NCI-H128 (cell line): Measurements from ENCODE around the gene RBM47.

Source experiments
- DNase-seq: peaks from one replicate; lab custom pipeline; 2025; ENCODE audit not compliant: unreplicated experiment; lab: John Stamatoyannopoulos, UW

RBM47 gene

DNA sequence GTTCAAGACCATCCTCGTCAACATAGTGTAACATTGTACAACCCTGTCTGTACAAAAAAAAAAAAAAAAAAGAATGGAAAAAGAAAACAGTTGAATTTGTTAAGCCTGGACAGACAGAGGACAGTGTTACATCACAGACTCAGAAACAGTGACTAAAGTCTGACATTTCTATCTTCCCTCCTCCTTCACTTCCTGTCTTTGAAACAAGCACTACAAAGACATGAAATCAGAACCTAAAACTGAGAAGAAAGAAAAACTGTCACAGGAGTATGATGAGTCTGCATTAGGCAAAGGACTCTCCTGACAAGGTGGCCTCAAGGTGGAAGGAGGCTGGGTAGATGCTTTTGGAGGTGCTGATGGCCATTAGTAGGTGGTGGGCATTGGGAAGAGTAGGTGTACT, 126.7 kb downstream of the RBM47 start:
- no peak for DNase-seq

- DNase-seq: no peak
These were observed 127.4 kb downstream of the RBM47 start for GRCh38 chr4:40502220-40502619.

- DNase-seq: no peak
These were observed 128.9 kb downstream of the RBM47 start for GRCh38 chr4:40500781-40501180.

DNA sequence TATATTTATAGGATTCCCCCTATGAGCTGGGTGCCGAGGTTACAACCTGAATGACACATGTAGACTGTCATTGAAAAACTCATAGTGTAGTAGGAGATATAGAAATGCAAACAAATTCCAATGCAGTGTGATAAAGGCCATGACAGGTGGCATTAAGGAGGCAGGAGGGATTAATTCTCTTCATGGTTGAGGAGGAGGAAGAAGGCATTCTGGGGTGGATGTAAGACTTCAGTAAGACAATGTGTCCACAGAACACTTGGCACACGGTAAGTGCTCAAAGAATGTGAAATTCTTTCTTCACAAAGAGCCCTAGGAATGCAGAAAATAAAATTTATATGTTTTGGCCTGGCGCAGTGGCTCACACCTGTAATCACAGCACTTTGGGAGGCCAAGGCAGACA, 136.5 kb downstream of the RBM47 start:
- no peak for DNase-seq

- no peak for DNase-seq
These were observed 137.0 kb downstream of the RBM47 start for GRCh38 chr4:40492691-40493090.

DNA sequence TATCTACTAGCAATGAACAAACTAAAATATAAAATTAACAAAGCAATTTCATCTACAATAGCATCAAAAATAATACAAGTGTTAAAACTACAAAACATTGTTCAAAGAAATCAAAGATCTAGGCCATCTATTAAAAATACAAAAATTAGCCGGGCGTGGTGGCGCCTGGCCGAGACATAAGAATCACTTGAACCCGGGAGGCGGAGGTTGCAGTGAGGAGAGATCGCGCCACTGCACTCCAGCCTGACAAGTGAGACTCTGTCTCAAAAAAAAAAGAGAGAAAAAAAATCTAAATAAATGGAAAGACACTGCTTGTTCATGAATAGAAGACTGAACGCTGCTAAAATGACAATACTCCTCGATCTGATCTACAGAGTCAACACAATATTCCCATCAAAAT, 139.2 kb downstream of the RBM47 start:
- no peak for DNase-seq

DNA sequence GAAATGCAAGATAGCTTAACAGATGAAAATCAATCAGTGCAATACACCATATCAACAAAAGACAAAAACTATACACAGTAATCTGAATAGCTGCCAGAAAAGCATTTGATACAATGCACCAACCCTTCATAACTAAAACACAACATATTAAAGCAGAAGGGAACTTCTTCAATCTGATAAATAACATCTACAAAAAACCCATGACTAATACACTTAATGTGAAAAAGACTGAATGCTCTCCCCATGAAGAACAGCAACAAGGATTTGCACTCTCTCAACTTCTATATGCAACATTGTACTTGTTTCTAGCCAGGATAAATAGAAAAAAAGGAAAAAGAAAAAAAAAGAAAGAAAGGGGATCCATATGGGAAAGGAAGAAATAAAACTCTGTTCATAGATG, 139.7 kb downstream of the RBM47 start:
- DNase-seq: no peak

DNA sequence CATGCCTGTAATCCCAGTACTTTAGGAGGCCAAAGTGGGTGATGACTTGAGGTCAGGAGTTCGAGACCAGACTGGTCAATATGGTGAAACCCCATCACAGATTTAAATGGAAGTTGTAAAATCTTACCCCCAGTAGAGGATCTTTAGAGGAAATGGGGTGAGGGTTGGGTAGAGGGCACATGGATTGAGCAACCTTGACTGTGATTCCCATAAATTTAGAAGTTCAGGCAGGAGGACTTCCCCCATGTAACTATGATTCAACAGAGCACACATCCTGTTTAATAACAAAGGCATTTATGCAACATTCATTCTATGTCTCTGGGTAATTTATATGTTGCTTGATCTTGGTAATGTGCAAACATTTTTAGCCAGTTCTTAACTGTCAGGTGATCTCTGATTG, 143.1 kb downstream of the RBM47 start:
- DNase-seq: no peak

GRCh38 chr4:40484346-40485090, 145.1 kb downstream of the RBM47 start:
- no peak for DNase-seq

DNA sequence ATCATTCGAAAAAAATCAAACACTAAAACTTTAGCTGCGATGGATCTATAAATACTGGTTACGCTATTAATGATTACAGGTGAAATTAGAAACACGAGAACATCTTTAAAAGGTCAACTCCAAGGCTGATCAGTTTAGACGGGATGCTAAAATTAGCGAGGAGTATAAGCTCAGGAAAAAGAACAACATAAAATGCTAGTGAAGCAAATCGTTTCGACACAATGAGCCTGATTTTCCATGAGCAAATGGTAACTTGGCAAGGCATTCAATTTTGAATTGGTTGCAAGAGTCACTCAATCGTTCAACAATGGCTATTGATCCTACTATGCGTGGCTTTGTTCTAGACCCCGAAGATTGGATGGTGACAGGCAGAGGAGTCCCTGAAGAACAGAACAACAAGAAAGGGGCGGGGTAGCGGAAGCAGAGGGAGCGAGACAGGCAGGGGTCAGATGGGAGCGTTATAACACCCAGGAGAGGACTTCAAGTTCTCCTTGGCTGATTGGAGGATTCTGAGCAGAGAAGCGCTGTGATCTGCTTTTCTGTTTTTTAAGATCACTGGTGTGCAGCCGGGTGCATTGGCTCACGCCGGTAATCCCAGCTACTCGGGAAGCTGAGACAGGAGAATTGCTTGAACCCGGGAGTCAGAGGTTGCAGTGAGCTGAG, 146.5 kb downstream of the RBM47 start:
- no peak for DNase-seq

DNA sequence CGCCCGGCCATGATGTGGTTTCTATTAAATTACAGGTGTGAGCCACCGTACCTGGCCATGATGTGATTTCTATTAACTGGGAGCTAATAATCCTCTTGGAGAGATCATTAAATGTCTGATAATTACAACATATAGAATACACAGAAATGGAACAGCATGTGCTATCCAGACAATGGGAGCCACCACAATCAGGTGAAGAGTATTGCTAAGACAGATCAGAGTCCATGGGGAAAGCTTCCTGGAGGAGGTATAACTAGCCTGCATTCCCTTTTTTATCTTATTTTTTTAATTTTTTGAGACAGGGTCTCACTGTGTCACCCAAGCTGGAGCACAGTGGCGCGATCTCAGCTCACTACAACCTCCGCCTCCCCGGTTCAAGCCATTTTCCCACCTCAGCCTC, 147.7 kb downstream of the RBM47 start:
- DNase-seq: no peak

DNA sequence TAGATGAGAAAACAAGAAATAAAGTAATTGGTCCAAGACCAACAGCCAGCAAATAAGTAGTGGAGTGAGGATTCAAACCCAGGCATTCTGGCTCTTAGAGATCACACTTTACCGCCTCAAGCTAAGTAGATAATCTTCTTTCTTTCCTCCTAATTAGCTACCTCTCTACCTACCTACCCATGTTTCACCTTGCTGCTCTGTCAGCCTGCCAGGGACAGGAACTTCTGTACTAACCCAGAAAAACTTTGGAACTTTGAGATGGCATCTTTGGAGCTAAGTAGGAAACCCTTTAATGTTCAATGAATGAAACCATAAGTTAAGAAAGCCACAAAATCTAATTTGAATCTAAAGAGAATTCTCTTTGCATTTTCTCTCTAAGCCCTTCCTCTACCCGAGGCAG, 149.4 kb downstream of the RBM47 start:
- DNase-seq: no peak

DNA sequence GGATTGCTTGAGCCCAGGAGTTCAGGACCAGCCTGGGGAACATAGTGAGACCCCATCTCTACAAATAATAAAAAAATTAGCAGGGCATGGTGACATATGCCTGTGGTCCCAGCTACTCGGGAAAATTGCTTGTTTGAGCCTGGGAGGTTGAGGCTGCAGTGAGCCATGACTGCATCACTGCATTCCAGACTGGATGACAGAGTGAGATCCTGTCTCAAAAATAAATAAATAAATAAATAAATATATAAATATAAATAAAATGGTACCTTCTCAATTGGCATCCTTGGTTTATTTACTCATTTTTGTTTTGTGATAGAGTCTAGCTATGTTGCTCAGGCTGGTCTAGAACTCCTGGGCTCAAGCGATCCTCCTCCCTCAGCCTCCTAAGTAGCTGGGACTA, 150.3 kb downstream of the RBM47 start:
- no peak for DNase-seq

GRCh38 chr4:40475609-40476008, 154.1 kb downstream of the RBM47 start:
- DNase-seq: no peak

DNA sequence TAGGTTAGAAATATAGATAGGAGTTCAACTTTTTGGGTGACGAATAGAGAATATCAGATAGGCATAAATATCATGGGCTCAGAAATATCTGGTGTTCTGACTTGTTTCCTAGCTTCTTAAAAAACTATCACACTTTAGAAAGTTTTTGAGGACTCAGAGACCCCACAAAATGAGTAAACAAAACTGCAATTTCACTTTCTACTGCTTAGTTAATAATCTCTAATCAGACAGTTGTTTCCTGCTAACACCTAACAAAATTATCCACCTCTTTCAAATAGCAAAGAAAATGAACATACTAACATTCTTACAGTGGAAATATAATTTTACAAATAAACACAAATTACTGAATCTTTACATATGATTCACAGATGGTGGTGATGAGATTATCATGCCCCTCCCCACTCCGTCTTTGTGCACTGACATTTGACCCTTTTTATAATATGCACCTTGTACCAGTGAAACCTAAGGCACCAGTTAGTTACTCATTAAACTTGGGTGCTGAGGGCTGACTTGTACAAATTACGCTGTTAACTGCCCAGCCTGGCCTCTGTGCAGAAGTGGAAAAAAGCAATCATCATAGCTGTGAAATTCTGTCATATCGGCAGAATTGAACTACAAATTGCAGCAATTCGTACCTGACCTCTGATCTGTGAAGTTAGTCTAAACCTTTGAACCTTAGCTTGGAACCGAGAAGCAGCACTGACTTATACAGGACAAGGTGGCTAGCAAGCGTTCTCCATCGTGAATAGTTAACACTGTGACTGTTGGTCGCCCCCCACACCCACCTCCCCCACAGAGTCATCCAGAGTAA, 155.9 kb downstream of the RBM47 start:
- no peak for DNase-seq

- no peak for DNase-seq
These were observed 157.7 kb downstream of the RBM47 start for GRCh38 chr4:40471923-40472322.

GRCh38 chr4:40466789-40467188, 162.9 kb downstream of the RBM47 start:
- no peak for DNase-seq

DNA sequence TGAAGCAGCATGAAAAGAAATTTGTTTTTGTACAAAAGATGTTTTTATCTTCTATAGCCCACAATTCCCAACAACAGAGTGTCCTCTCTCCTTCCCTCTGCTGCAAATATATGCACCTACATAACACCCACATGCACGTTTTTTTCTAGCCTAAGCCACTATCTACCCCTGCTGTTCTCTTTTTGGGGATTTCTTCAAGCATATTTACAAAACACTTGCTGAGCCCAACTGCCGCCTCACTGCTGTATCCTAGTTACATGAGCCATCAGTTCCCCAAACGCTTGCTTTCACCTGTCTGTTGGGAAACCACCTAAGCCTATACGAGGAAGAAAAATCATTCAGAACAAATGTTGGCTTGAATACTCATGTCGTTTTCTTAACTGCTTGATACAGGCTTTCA, 167.3 kb downstream of the RBM47 start:
- DNase-seq: no peak

GRCh38 chr4:40461879-40462278, 167.8 kb downstream of the RBM47 start:
- DNase-seq: no peak

- no peak for DNase-seq
These were observed 168.6 kb downstream of the RBM47 start for GRCh38 chr4:40461062-40461461.

DNA sequence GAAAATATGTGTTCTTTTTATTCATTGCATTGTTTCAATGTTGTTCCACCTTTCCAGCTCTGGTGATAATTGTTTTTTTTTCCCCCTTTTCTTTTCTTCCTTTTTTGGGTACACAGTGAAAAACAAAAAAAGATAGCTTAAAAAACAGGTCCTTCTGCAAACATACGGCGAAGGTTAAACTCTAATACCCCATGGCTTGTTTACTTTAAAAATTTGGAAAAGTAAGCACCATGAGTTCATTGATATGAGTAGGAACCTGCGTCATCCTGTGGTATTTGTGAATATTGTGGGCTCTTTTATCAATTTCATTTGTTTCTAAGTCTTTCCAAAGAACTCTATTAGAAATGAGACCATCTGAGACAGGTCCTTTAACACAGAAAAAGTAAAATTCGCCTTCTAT, 171.0 kb downstream of the RBM47 start:
- no peak for DNase-seq

DNA sequence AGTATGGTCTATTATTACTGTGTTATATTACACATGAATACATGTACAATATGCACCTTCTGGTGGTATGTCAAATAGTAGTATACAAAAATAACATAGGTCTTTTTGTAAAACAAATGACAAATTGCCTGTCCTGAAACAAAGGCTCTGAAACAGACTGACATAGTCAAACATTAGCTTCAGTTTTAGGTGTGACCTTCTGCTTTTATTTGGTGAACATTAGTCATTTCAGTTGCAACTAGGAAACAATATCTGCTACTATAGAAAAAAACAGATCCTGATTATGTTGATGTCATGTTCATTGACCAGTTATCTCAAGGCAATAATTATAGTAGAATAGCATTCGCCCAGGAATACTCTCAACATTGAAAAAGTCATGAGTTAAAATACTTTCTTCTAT, 171.6 kb downstream of the RBM47 start:
- DNase-seq: no peak
